HUES48 (cell line): ENCODE results near the gene SLC20A1.
"Not testable (repeated sequence)": the region's sequence is repeated elsewhere in the genome, so short reads cannot be mapped to it uniquely, and the experiment has no call there.

Experiments used
- H3K27ac ChIP-seq: one replicate; pipeline ENCODE4 v1.7.0; 2013; ENCODE audit warnings: low read depth, low read length, inconsistent platforms
- H3K27me3 ChIP-seq: 2 replicates; pipeline ENCODE4 v1.6.1; 2013; ENCODE audit warnings: mild to moderate bottlenecking, low read length; ENCODE audit not compliant: control insufficient read depth, insufficient read depth
- H3K36me3 ChIP-seq: 2 replicates; pipeline ENCODE4 v1.6.1; 2013; ENCODE audit warnings: low read length; ENCODE audit not compliant: control insufficient read depth, insufficient read depth
- H3K4me1 ChIP-seq: 2 replicates; pipeline ENCODE4 v1.6.1; 2013; ENCODE audit warnings: mild to moderate bottlenecking, low read length; ENCODE audit not compliant: control insufficient read depth, insufficient read depth
- H3K4me3 ChIP-seq: 2 replicates; pipeline ENCODE4 v1.5.1; 2013; ENCODE audit warnings: mild to moderate bottlenecking, low read depth, low read length
- H3K9ac ChIP-seq: 2 replicates; pipeline ENCODE4 v1.6.1; 2013; ENCODE audit warnings: mild to moderate bottlenecking, low read depth, low read length, moderate library complexity
- H3K9me3 ChIP-seq: 2 replicates; pipeline ENCODE4 v1.6.1; 2013; ENCODE audit warnings: low read length; ENCODE audit not compliant: control insufficient read depth, insufficient read depth

SLC20A1 gene

DNA sequence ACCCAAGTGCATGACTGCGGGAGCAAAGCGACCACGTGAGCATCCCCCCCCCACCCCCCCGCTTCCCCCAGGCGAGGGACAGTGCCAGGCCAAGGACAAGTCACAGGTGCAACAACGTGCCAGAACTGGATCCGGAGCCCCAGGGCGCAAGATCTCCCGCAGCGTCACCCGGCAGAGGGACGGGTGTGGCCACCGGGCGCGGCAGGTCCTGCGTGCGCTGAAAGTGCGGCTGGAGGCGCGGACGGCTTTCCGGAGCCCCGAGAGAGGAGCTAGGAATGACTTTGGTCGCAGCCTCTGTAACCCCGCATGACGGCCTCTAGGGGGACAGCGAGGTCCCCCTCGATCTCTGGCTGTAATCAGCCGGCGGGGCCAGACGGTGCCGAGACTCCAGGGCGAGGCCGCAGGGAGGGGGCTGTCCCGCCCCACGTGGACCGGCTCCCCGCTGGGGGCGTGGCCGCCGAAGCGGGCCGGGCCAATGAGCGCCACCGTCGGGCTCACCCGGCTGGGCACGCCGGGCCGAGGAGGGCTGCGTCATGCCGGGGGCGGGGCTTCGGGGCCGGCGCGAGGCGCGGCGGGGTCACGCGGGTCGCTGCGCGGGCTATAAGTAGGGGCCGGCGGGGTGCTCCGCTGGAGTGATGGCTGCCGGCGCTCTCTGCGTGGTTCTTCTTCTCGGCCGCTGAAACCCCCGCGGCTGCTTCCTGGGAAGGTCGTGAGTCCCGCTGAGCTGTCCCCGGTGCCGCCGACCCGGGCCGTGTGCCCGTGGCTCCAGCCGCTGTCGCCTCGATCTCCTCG is at the start of gene SLC20A1:
Gene SLC20A1, plus strand, starts transcription at position 630 of the 792 bp plus-strand sequence. CDS start 890 bp downstream, outside the sequence.
- Histone ChIP-seq H3K36me3 (peaks cover 36% of the 10 kb centered on the region), H3K4me1 (peaks cover 17% of the 10 kb centered on the region), H3K4me3 (peak within 1 kb of the TSS; percentile 94), H3K9me3 (no peaks in the 10 kb centered on the region), H3K27me3 (peaks cover 9% of the 10 kb centered on the region; the same call in 1 of the 2 replicates), H3K9ac (peak within 1 kb of the TSS; percentile 97), H3K27ac (peak within 1 kb of the TSS; percentile 91)

- Histone ChIP-seq H3K4me1 (no peaks in the 10 kb centered on the region), H3K9ac (no peak overlapping the region), H3K27ac (no peak overlapping the region), H3K27me3 (no peaks in the 10 kb centered on the region), H3K4me3 (no peak overlapping the region), H3K36me3 (no peaks in the 10 kb centered on the region), H3K9me3 (no peaks in the 10 kb centered on the region)
Measured at GRCh38 chr2:112597537-112598322, 48.0 kb upstream of the SLC20A1 start.

- Histone ChIP-seq H3K4me3 (no peak overlapping the region), H3K27ac (no peak overlapping the region), H3K9ac (no peak overlapping the region), H3K4me1 (no peaks in the 10 kb centered on the region), H3K27me3 (no peaks in the 10 kb centered on the region), H3K36me3 (no peaks in the 10 kb centered on the region), H3K9me3 (no peaks in the 10 kb centered on the region)
Measured at GRCh38 chr2:112600634-112601033, 45.1 kb upstream of the SLC20A1 start.

DNA sequence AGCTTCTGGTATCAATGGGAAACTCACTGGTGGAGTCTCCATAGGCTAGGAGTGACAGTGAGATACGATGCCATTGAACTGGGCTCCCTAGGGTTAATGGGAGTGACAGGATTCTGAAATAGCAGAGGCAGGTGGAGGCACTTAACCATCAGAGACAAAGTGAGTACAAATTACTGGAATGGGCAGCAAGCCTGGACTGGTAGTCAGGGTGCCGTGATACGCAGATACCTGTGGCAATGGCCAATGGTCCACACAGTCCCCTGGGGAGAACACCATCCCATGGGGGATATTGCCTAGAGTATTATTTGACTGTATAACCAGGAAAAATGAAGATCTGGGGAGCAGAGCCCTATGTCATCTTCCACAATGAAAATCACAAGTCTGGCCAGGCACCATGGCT is 44.0 kb upstream of the SLC20A1 start:
- H3K9me3 ChIP-seq, result no peaks in the 10 kb centered on the region
- H3K27me3 ChIP-seq, result no peaks in the 10 kb centered on the region
- no peak overlapping the region for H3K4me3 ChIP-seq
- no peak overlapping the region for H3K9ac ChIP-seq
- H3K27ac ChIP-seq, result no peak overlapping the region
- H3K36me3 ChIP-seq, result no peaks in the 10 kb centered on the region
- no peaks in the 10 kb centered on the region for H3K4me1 ChIP-seq

GRCh38 chr2:112602917-112603316 is 42.8 kb upstream of the SLC20A1 start:
- H3K9me3 ChIP-seq, result no peaks in the 10 kb centered on the region
- H3K27me3 ChIP-seq, result no peaks in the 10 kb centered on the region
- no peak overlapping the region for H3K27ac ChIP-seq
- no peaks in the 10 kb centered on the region for H3K4me1 ChIP-seq
- H3K36me3 ChIP-seq, result no peaks in the 10 kb centered on the region
- no peak overlapping the region for H3K9ac ChIP-seq
- H3K4me3 ChIP-seq, result no peak overlapping the region

- Histone ChIP-seq H3K4me1 (no peaks in the 10 kb centered on the region), H3K4me3 (no peak overlapping the region), H3K36me3 (no peaks in the 10 kb centered on the region), H3K9ac (no peak overlapping the region), H3K27me3 (no peaks in the 10 kb centered on the region), H3K9me3 (no peaks in the 10 kb centered on the region), H3K27ac (no peak overlapping the region)
Measured at GRCh38 chr2:112603731-112604130, 42.0 kb upstream of the SLC20A1 start.

GRCh38 chr2:112604952-112605351 is 40.8 kb upstream of the SLC20A1 start:
- Histone ChIP-seq H3K9ac (no peak overlapping the region), H3K27me3 (no peaks in the 10 kb centered on the region), H3K4me1 (no peaks in the 10 kb centered on the region), H3K9me3 (no peaks in the 10 kb centered on the region), H3K36me3 (no peaks in the 10 kb centered on the region), H3K27ac (no peak overlapping the region), H3K4me3 (no peak overlapping the region)

DNA sequence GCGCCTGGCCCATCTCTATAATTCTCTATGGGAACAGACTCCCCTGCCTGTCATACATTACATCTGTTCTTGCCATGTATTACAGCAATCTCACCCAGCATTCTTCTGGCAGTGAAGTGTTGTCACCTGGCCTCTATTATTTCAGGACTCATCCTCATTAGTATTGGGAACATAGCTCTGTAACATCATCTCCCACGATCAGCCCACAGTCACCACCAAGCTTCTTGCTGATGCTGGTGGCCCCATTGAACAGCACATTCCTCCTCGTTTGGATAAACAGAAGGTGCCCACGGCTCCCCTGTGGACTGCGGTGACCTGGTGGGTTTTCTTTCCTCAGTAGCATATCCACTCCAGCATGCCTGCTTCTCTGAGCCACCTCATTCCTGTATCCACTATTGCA is 39.8 kb upstream of the SLC20A1 start:
- no peaks in the 10 kb centered on the region for H3K36me3 ChIP-seq
- H3K27me3 ChIP-seq, result no peaks in the 10 kb centered on the region
- H3K27ac ChIP-seq, result no peak overlapping the region
- H3K4me3 ChIP-seq, result no peak overlapping the region
- H3K4me1 ChIP-seq, result no peaks in the 10 kb centered on the region
- no peaks in the 10 kb centered on the region for H3K9me3 ChIP-seq
- H3K9ac ChIP-seq, result no peak overlapping the region

DNA sequence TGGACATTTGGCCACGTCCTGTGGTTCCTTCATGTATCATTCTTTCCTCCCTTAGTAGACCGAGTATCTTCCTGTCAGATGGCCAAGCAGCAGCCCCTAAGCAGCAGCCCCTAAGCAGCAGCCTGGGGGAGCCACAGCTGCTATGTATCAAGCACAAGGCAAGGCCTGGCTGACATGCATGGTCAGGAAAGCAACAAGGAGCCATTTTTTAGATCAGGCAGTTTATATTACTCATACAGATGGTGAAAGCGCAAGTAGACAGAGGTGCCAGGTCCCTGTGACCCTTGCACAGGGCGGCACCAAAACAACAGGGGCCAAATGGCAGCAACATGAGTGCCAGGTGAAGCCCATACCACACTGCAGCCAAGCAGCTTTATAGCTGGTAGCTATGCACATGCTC is 39.2 kb upstream of the SLC20A1 start:
- Histone ChIP-seq H3K9me3 (no peaks in the 10 kb centered on the region), H3K4me3 (no peak overlapping the region), H3K4me1 (no peaks in the 10 kb centered on the region), H3K27me3 (no peaks in the 10 kb centered on the region), H3K9ac (no peak overlapping the region), H3K36me3 (no peaks in the 10 kb centered on the region), H3K27ac (no peak overlapping the region)

DNA sequence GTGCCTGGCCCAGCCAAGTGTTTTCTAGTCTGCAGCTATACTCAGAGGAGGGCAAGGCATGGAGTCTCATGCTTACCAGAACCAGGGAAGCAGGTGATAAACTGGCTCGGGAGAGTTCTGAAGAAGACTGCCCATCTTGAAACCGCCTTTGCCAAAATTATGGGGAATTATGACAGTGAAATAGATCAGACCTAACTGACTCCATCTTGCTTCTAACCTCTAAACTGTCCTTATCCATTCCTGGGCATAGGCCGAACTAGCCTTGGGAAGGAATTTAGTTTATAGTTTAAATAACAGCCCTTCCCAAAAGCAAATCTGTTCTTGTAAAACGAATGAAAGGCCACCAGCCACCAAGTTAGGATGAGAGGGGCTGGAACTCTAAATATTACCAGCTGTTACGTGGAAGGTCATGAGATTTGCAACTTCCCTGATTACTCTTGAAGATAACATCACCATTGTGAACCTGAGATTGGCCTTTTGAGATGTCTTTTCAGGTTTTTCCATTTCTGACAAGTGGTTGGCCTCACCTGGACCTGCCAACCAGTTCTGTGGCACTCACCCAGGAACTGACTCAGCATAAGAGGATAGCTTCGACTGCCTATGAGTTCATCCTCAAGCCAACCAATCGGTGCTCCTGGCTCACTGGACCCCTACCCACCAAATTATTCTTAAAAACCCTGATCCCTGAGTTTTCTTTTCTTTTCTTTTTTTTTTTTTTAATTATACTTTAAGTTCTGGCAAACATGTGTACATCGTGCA is 37.9 kb upstream of the SLC20A1 start:
- H3K27me3 ChIP-seq, result no peaks in the 10 kb centered on the region
- no peaks in the 10 kb centered on the region for H3K36me3 ChIP-seq
- no peak overlapping the region for H3K9ac ChIP-seq
- no peak overlapping the region for H3K27ac ChIP-seq
- no peaks in the 10 kb centered on the region for H3K4me1 ChIP-seq
- H3K4me3 ChIP-seq, result no peak overlapping the region
- H3K9me3 ChIP-seq, result no peaks in the 10 kb centered on the region

- H3K9ac ChIP-seq, H3K27ac ChIP-seq, H3K4me3 ChIP-seq, H3K4me1 ChIP-seq, H3K27me3 ChIP-seq, H3K9me3 ChIP-seq, H3K36me3 ChIP-seq: not testable (repeated sequence)
Measured at GRCh38 chr2:112609320-112609719, 36.4 kb upstream of the SLC20A1 start.
